IMR-90 (cell line): Measurements from ENCODE around the gene FAM20A. TPM values are rescaled to one million over a fixed set of nuclear protein-coding genes. Genes with fewer than 3 reads are reported as not detected.

Source experiments
- ATAC-seq: fragments of 200-7000 bp; cut with Tn5 transposase; 2 replicates; pipeline ENCODE4 v1.9.1; 2020; ENCODE audit warnings: low read depth, mild to moderate bottlenecking, moderate library complexity
- BruUV-seq: library from RNA; stranded (reverse); fragments of 400-500 nt; replicated peaks from 2 replicates; lab custom pipeline; 2021; lab: Mats Ljungman, UMichigan
- CTCF ChIA-PET: fragments of 300-600 bp; formaldehyde crosslinking; extraction: SDS; loops from one replicate; lab custom pipeline; 2021; ENCODE audit warnings: antibody characterized with exemption; lab: Yijun Ruan, JAX
- POLR2A ChIA-PET: fragments of 300-600 bp; sonication (Branson Sonifier 250); formaldehyde crosslinking; loops from one replicate; lab custom pipeline; 2022; ENCODE audit warnings: antibody characterized with exemption; ENCODE audit not compliant: unreplicated experiment; lab: Charles Lee
- DNase-seq: peaks from one replicate; pipeline ENCODE4 v3.0.0; 2013
- H2AFZ ChIP-seq: replicated peaks from 2 replicates; pipeline ENCODE3; 2013; ENCODE audit warnings: low read length, mild to moderate bottlenecking; ENCODE audit not compliant: poor library complexity
- H2AK5ac ChIP-seq: 2 replicates; pipeline ENCODE4 v1.6.1; 2013; ENCODE audit warnings: low read depth, low read length, inconsistent platforms
- H2AK9ac ChIP-seq: replicated peaks from 2 replicates; pipeline ENCODE3; 2013; ENCODE audit warnings: mild to moderate bottlenecking, low read depth, low read length, moderate library complexity; ENCODE audit not compliant: poor library complexity
- H2BK120ac ChIP-seq: 2 replicates; pipeline ENCODE4 v1.6.1; 2013; ENCODE audit warnings: low read depth, low read length, inconsistent platforms
- H2BK15ac ChIP-seq: 3 replicates; pipeline ENCODE4 v1.6.1; 2013; ENCODE audit warnings: low read depth, low read length, inconsistent platforms
- H2BK20ac ChIP-seq: 2 replicates; pipeline ENCODE4 v1.6.1; 2013; ENCODE audit warnings: low read depth, mild to moderate bottlenecking, inconsistent platforms, low read length, moderate library complexity
- H2BK5ac ChIP-seq: 2 replicates; pipeline ENCODE4 v1.6.1; 2013; ENCODE audit warnings: mild to moderate bottlenecking, low read depth, low read length, inconsistent platforms; ENCODE audit not compliant: poor library complexity, severe bottlenecking
- H3K14ac ChIP-seq: replicated peaks from 2 replicates; pipeline ENCODE4 v1.6.1; 2013; ENCODE audit warnings: low read depth, low read length, inconsistent platforms
- H3K18ac ChIP-seq: 2 replicates; pipeline ENCODE4 v1.6.1; 2013; ENCODE audit warnings: low read depth, low read length, control low read depth
- H3K23ac ChIP-seq: 2 replicates; pipeline ENCODE4 v1.6.1; 2013; ENCODE audit warnings: low read depth, low read length, inconsistent platforms
- H3K27ac ChIP-seq: 2 replicates; pipeline ENCODE4 v1.5.1; 2013; ENCODE audit warnings: mild to moderate bottlenecking, control low read depth, low read length; ENCODE audit not compliant: insufficient read depth
- H3K27me3 ChIP-seq: 2 replicates; pipeline ENCODE4 v1.6.1; 2013; ENCODE audit warnings: low read length; ENCODE audit not compliant: control insufficient read depth, insufficient read depth
- H3K36me3 ChIP-seq: 2 replicates; pipeline ENCODE4 v1.6.1; 2013; ENCODE audit warnings: low read length, mixed read lengths; ENCODE audit not compliant: control insufficient read depth, insufficient read depth
- H3K4ac ChIP-seq: 2 replicates; pipeline ENCODE4 v1.6.1; 2013; ENCODE audit warnings: low read depth, low read length, inconsistent platforms
- H3K4me1 ChIP-seq: 2 replicates; pipeline ENCODE4 v1.6.1; 2013; ENCODE audit warnings: low read length, mixed read lengths; ENCODE audit not compliant: control insufficient read depth, insufficient read depth
- H3K4me2 ChIP-seq: 2 replicates; pipeline ENCODE4 v1.6.1; 2013; ENCODE audit warnings: low read depth, mild to moderate bottlenecking, control low read depth, low read length, moderate library complexity
- H3K4me3 ChIP-seq: 2 replicates; pipeline ENCODE4 v1.5.1; 2013; ENCODE audit warnings: low read depth, mild to moderate bottlenecking, control low read depth, low read length, moderate library complexity; ENCODE audit not compliant: insufficient read depth
- H3K56ac ChIP-seq: 2 replicates; pipeline ENCODE4 v1.6.1; 2013; ENCODE audit warnings: low read length, inconsistent platforms; ENCODE audit not compliant: insufficient read depth; ENCODE audit errors: extremely low read depth
- H3K79me1 ChIP-seq, 2 experiments: 2 replicates each; pipeline ENCODE4 v1.6.1; 2013; ENCODE audit warnings: low read length in 2 of 2, inconsistent platforms in 1 of 2, low read depth in 1 of 2
- H3K9ac ChIP-seq: 2 replicates; pipeline ENCODE4 v1.6.1; 2013; ENCODE audit warnings: low read depth, low read length, control low read depth
- H3K9me1 ChIP-seq: 2 replicates; pipeline ENCODE4 v1.6.1; 2013; ENCODE audit warnings: low read length, inconsistent platforms; ENCODE audit not compliant: insufficient read depth
- H3K9me3 ChIP-seq: 2 replicates; pipeline ENCODE4 v1.6.1; 2013; ENCODE audit warnings: low read length; ENCODE audit not compliant: control insufficient read depth, insufficient read depth
- H4K20me1 ChIP-seq: 2 replicates; pipeline ENCODE4 v1.6.1; 2013; ENCODE audit warnings: low read length, inconsistent platforms; ENCODE audit not compliant: insufficient read depth
- H4K5ac ChIP-seq: 2 replicates; pipeline ENCODE4 v1.6.1; 2013; ENCODE audit warnings: mild to moderate bottlenecking, low read depth, low read length, control low read depth
- H4K8ac ChIP-seq, 2 experiments: 2 replicates each; pipeline ENCODE4 v1.6.1; 2013; ENCODE audit warnings: low read depth in 2 of 2, low read length in 2 of 2, control low read depth in 1 of 2, inconsistent platforms in 1 of 2
- H4K91ac ChIP-seq: 2 replicates; pipeline ENCODE4 v1.6.1; 2013; ENCODE audit warnings: low read depth, low read length, inconsistent platforms; ENCODE audit not compliant: insufficient read depth
- BHLHE40 ChIP-seq: fragments of 150-350 bp; IDR thresholded peaks from 2 replicates; pipeline ENCODE4 v1.6.1; 2016; ENCODE audit warnings: mild to moderate bottlenecking, low read depth, low read length
- RFX5 ChIP-seq: IDR thresholded peaks from 2 replicates; pipeline ENCODE4 v1.8.0; 2012; ENCODE audit warnings: low read depth, mild to moderate bottlenecking, low read length, moderate library complexity
- WGBS, 2 experiments: methylation state at CpG; one replicate each; pipeline versions ENCODE4 v1.1.5 to v1.1.7; 2013; ENCODE audit warnings: missing lambda C conversion rate in 2 of 2; ENCODE audit not compliant: insufficient read length in 1 of 2; ENCODE audit errors: extremely low coverage in 2 of 2; 5-methylcytosine and 5-hydroxymethylcytosine counted together
- dilution Hi-C: fragments of 300-500 bp; cut with HindIII; formaldehyde crosslinking; loops from one replicate; pipeline ENCODE4 v1.14.3; 2018; ENCODE audit warnings: low sequenced_read_pairs; ENCODE audit not compliant: unreplicated experiment
- in situ Hi-C: fragments of 300-500 bp; cut with MboI; formaldehyde crosslinking; loops from 3 replicates; pipeline ENCODE4 v1.14.3; 2019; ENCODE audit warnings: low sequenced_read_pairs, inconsistent platforms, mixed read lengths
- intact Hi-C: fragments of 100-400 bp; cut with micrococcal nuclease; formaldehyde crosslinking; loops from 2 replicates; pipeline ENCODE4 v1.10.0; 2022
- polyA plus RNA-seq, 3 experiments: library from polyadenylated mRNA; depleted of rRNA; stranded (reverse); fragments of >200 nt; gene quantifications; 2 replicates each; pipeline ENCODE4 v1.2.3, GENCODE V29; 2012; ENCODE audit warnings: low replicate concordance in 1 of 3
- total RNA-seq: library from RNA; depleted of rRNA; stranded (reverse); fragments of >200 nt; gene quantifications from 2 replicates; pipeline ENCODE4 v1.2.3, GENCODE V29; 2012
- TF ChIP-seq, protein P1 (sequence below): fragments of 150-350 bp; IDR thresholded peaks from 2 replicates; pipeline ENCODE4 v1.6.1; 2016; ENCODE audit warnings: low read depth, mild to moderate bottlenecking, low read length, moderate library complexity, borderline replicate concordance

FAM20A gene
- total and polyA plus RNA-seq, 2 of the 4 experiments (the other 2 are of a cell fraction), result not detected

DNA sequence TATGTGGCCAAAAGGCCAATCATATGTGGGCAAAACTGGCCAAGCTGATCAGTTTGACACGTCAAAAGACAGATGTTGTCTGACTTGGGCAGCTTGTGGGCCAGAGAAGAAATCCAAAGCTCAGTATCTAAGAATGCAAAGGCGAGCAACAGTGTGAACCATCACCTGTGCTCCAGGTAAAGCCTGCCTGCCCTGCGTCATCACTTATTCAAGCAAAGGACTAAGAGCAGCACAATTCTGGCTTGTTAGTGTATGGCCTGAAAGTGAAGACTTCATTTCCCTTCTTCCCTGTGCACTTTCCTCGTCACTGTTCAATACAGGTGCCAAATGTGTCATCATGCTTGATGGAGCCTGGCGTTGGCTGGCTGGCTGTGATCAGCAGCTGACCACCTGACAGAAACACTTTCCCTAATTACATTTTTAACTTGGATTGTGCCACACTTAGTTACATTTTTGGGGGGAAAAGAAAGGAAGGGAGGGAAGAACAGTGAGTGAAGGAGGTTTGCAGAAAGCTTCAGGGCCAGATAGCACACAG is 4.7 kb downstream of the FAM20A start:
- Histone ChIP-seq H4K5ac (no peak overlapping the region), H3K4me1 (no peaks in the 10 kb centered on the region; the same call in 1 of the 2 replicates), H3K9ac (no peak overlapping the region), H2AK5ac (no peak overlapping the region), H3K4me2 (no peak overlapping the region), H2BK15ac (no peak overlapping the region), H3K27me3 (peaks cover 36% of the 10 kb centered on the region), H4K8ac (no peak overlapping the region), H3K27ac (no peak overlapping the region), H3K9me3 (no peaks in the 10 kb centered on the region), H4K20me1 (no peaks in the 10 kb centered on the region), H2AFZ (no peak overlapping the region), H3K9me1 (no peaks in the 10 kb centered on the region), H3K79me1 (no peaks in the 10 kb centered on the region), H3K23ac (no peak overlapping the region), H3K4me3 (no peak overlapping the region), H2AK9ac (no peak overlapping the region), H4K91ac (no peak overlapping the region), H3K18ac (no peak overlapping the region), H3K14ac (no peak overlapping the region), H2BK120ac (no peak overlapping the region), H3K4ac (no peak overlapping the region), H2BK20ac (no peak overlapping the region), H2BK5ac (no peak overlapping the region), H3K36me3 (no peaks in the 10 kb centered on the region), H3K56ac (no peak overlapping the region)
- intact Hi-C loops (no loop called here), in situ Hi-C loops (no loop called here), dilution Hi-C loops (no loop called here)
- ChIA-PET POLR2A (no interaction called here), CTCF (no interaction called here)
- TF ChIP-seq, protein P1, sequence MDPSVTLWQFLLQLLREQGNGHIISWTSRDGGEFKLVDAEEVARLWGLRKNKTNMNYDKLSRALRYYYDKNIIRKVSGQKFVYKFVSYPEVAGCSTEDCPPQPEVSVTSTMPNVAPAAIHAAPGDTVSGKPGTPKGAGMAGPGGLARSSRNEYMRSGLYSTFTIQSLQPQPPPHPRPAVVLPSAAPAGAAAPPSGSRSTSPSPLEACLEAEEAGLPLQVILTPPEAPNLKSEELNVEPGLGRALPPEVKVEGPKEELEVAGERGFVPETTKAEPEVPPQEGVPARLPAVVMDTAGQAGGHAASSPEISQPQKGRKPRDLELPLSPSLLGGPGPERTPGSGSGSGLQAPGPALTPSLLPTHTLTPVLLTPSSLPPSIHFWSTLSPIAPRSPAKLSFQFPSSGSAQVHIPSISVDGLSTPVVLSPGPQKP, result no peak
- no peak for TF ChIP-seq BHLHE40
- no peak for TF ChIP-seq RFX5
- WGBS, 2 experiments, result 33% methylated on average over 1 of the region's 5 CpGs; no CpG with 5 or more reads in 1 of the 2 experiments
- DNase-seq, result no peak
- no peak for ATAC-seq
- BruUV-seq, result no TSS peak
